Right atrium auricular region (tissue), 2 donors: ENCODE results near the gene BACH2. TPM values are rescaled to one million over a fixed set of nuclear protein-coding genes. Genes with fewer than 3 reads are reported as not detected.

Experiments
- DNase-seq: peaks from one replicate; pipeline ENCODE4 v3.0.0-alpha.2; 2019; ENCODE audit warnings: low spot score
- H3K27ac ChIP-seq, 2 donors: fragments of 200-600 bp; sonication (generic); 1 replicate in 1 of 2; 2 replicates in 1 of 2; pipeline ENCODE4 v1.5.1; 2016 to 2019
- H3K27me3 ChIP-seq, 2 donors: fragments of 200-600 bp; sonication (generic); one replicate each; pipeline versions ENCODE4 v1.5.1 to v1.6.0; 2017 to 2019
- H3K36me3 ChIP-seq: fragments of 200-600 bp; sonication (generic); one replicate; pipeline ENCODE4 v1.5.1; 2016
- H3K4me1 ChIP-seq, 2 donors: fragments of 200-600 bp; sonication (generic); one replicate each; pipeline versions ENCODE4 v1.5.1 to v1.6.0; 2017 to 2019
- H3K4me3 ChIP-seq, 2 donors: fragments of 200-600 bp; sonication (generic); 1 replicate in 1 of 2; 2 replicates in 1 of 2; pipeline ENCODE4 v1.5.1; 2017 to 2019; ENCODE audit warnings: mild to moderate bottlenecking in 1 of 2, moderate library complexity in 1 of 2
- H3K9me3 ChIP-seq, 2 donors: fragments of 200-600 bp; sonication (generic); one replicate each; pipeline ENCODE4 v1.5.1; 2019
- CTCF ChIP-seq, 2 donors: fragments of 200-600 bp; sonication (generic); IDR thresholded peaks; one replicate each; pipeline ENCODE4 v1.5.1; 2019; ENCODE audit warnings: antibody characterized with exemption in 2 of 2
- total RNA-seq, 2 donors: library from RNA; depleted of rRNA; stranded (reverse); fragments of >200 nt; gene quantifications; one replicate each; pipeline ENCODE4 v1.1.0, GENCODE V29; 2016

The BACH2 gene
- total RNA-seq, 2 donors from 2014 or later: 0.82 to 2.2 TPM

DNA sequence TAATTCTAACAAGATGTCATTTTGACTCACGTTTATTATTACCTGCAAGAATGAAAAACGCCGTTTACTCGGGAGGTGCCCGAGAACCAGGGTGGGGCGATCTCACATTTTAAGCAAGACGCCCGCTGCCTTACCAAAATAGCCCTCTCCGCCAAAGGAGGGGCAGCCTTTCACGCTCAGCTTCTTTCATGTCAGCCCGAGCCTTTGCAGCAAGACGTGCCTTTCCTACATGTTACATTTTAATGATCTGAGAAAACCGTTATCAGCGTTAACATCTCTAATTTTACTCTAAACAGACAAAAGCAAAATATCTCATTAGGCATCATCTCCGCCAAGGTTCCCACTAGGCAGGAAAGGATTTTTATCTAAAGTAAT is 2.0 kb downstream of the BACH2 start:
- H3K4me1 ChIP-seq: peaks cover 0 to 23% of the 10 kb centered on the region in 2 donors
- H3K36me3 ChIP-seq: no peaks in the 10 kb centered on the region
- no peak for TF ChIP-seq CTCF (IDR thresholded peaks at IDR 0.05)
- no peak for DNase-seq
- H3K27ac ChIP-seq: peak overlapping the region in 1 of 2 donors; percentile 91
- H3K9me3 ChIP-seq: no peaks in the 10 kb centered on the region
- peak overlapping the region; percentile 74 to 81 for H3K4me3 ChIP-seq
- no peaks in the 10 kb centered on the region for H3K27me3 ChIP-seq

GRCh38 chr6:90294008-90294511 is 2.6 kb downstream of the BACH2 start:
- H3K9me3 ChIP-seq: no peaks in the 10 kb centered on the region
- TF ChIP-seq CTCF (IDR thresholded peaks at IDR 0.05): no peak
- no peaks in the 10 kb centered on the region for H3K27me3 ChIP-seq
- H3K36me3 ChIP-seq: no peaks in the 10 kb centered on the region
- no peak overlapping the region for H3K4me3 ChIP-seq
- H3K4me1 ChIP-seq: peaks cover 0 to 23% of the 10 kb centered on the region in 2 donors
- H3K27ac ChIP-seq: no peak overlapping the region
- DNase-seq: no peak

GRCh38 chr6:90293319-90293953 is 3.2 kb downstream of the BACH2 start:
- H3K36me3 ChIP-seq: no peaks in the 10 kb centered on the region
- no peaks in the 10 kb centered on the region for H3K9me3 ChIP-seq
- peaks cover 0 to 23% of the 10 kb centered on the region in 2 donors for H3K4me1 ChIP-seq
- no peaks in the 10 kb centered on the region for H3K27me3 ChIP-seq
- H3K4me3 ChIP-seq: no peak overlapping the region
- no peak overlapping the region for H3K27ac ChIP-seq
- DNase-seq: no peak
- TF ChIP-seq CTCF (IDR thresholded peaks at IDR 0.05): no peak

GRCh38 chr6:90291565-90291964 is 5.1 kb downstream of the BACH2 start:
- TF ChIP-seq CTCF (IDR thresholded peaks at IDR 0.05): no peak
- Histone ChIP-seq H3K27me3 (no peaks in the 10 kb centered on the region), H3K4me3 (no peak overlapping the region), H3K4me1 (peaks cover 0 to 16% of the 10 kb centered on the region in 2 donors), H3K9me3 (no peaks in the 10 kb centered on the region), H3K36me3 (no peaks in the 10 kb centered on the region), H3K27ac (no peak overlapping the region)
- no peak for DNase-seq

DNA sequence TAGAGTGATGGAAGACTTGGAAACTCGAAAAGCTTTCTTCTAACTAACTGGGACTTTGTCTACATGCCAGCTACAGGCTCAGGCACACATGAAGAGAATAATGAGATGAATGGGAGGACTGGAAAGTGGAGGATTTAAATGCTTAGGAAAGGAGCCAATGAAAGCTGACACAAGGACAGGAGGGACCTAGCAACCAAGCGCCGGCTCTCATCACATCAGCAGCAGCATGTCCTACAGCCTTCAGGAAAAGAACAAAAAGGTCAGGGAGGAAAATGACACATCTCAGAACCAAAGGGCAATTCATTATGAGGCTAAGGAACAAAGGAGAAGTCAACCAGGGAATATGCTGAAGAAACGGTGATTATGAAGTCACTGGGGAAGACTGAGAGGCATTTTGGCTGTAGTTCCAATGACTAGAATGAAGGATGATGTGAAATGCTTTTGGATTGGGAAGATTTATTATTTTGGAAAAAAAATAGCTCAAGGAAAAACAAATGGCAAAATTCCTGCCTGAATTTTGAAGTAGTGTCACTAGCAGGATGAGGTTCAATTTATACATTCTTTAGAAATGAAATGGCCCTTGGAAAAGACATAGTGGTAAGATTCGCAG is 5.7 kb downstream of the BACH2 start:
- no peaks in the 10 kb centered on the region for H3K36me3 ChIP-seq
- no peak overlapping the region for H3K4me3 ChIP-seq
- no peak for TF ChIP-seq CTCF (IDR thresholded peaks at IDR 0.05)
- H3K27me3 ChIP-seq: no peaks in the 10 kb centered on the region
- no peak for DNase-seq
- H3K4me1 ChIP-seq: peaks cover 0 to 18% of the 10 kb centered on the region in 2 donors
- no peaks in the 10 kb centered on the region for H3K9me3 ChIP-seq
- no peak overlapping the region for H3K27ac ChIP-seq
